ENCODE data around the gene BHMT.

DNA sequence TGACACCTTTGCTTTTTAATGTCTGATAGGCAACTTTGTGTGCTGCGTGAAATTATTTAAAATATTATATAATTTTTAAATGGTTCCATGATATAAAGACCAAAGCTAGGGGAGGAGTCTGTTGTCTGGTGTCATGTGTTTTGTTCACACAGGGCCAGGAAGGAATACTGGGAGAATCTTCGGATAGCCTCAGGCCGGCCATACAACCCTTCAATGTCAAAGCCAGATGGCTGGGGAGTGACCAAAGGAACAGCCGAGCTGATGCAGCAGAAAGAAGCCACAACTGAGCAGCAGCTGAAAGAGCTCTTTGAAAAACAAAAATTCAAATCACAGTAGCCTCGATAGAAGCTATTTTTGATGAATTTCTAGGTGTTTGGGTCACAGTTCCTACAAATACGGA is 19.2 kb downstream of the BHMT start:
- TF ChIP-seq, protein P1, sequence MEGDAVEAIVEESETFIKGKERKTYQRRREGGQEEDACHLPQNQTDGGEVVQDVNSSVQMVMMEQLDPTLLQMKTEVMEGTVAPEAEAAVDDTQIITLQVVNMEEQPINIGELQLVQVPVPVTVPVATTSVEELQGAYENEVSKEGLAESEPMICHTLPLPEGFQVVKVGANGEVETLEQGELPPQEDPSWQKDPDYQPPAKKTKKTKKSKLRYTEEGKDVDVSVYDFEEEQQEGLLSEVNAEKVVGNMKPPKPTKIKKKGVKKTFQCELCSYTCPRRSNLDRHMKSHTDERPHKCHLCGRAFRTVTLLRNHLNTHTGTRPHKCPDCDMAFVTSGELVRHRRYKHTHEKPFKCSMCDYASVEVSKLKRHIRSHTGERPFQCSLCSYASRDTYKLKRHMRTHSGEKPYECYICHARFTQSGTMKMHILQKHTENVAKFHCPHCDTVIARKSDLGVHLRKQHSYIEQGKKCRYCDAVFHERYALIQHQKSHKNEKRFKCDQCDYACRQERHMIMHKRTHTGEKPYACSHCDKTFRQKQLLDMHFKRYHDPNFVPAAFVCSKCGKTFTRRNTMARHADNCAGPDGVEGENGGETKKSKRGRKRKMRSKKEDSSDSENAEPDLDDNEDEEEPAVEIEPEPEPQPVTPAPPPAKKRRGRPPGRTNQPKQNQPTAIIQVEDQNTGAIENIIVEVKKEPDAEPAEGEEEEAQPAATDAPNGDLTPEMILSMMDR (IDR thresholded peaks at IDR 0.05), result no peak
- TF ChIP-seq POLR2A (IDR thresholded peaks at IDR 0.05), result no peak
- no peak for TF ChIP-seq POLR2AphosphoS5 (IDR thresholded peaks at IDR 0.05)
